Testis (tissue), 2 donors: ENCODE data around the gene R3HDM2.

Experiments
- POLR2A ChIP-seq: fragments of 450-650 bp; IDR thresholded peaks from one replicate; pipeline ENCODE4 v1.6.1; 2017; ENCODE audit warnings: antibody characterized with exemption, mild to moderate bottlenecking, moderate library complexity
- TF ChIP-seq, protein P1 (sequence below), 3 experiments: fragments of 450-650 bp in 2 of 3; fragments of 200-600 bp in 1 of 3; sonication (generic) in 1 of 3; IDR thresholded peaks; one replicate each; pipeline ENCODE4 v1.5.1; 2016 to 2019; ENCODE audit warnings: antibody characterized with exemption in 3 of 3, mild to moderate bottlenecking in 2 of 3, moderate library complexity in 1 of 3

DNA sequence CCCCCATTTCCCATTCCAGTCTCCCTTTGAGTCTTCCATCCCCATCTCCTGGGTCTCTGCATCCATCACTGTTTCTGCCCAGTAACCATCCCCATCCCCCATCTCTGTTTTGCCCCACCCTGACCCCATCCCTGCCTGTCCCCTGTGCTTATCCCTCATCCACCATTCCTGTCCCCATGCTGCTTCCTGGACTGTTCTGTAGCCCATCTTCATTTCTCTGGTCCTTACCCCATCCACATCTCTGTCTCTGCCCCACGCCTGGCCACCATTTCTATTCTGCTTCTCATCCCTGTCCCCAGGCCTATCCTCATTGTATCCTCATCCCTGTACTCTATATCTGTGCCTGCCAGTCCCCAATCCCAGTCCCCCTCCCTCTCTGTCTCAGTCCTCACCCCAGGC lies 210.1 kb downstream of the R3HDM2 start:
- TF ChIP-seq, protein P1, sequence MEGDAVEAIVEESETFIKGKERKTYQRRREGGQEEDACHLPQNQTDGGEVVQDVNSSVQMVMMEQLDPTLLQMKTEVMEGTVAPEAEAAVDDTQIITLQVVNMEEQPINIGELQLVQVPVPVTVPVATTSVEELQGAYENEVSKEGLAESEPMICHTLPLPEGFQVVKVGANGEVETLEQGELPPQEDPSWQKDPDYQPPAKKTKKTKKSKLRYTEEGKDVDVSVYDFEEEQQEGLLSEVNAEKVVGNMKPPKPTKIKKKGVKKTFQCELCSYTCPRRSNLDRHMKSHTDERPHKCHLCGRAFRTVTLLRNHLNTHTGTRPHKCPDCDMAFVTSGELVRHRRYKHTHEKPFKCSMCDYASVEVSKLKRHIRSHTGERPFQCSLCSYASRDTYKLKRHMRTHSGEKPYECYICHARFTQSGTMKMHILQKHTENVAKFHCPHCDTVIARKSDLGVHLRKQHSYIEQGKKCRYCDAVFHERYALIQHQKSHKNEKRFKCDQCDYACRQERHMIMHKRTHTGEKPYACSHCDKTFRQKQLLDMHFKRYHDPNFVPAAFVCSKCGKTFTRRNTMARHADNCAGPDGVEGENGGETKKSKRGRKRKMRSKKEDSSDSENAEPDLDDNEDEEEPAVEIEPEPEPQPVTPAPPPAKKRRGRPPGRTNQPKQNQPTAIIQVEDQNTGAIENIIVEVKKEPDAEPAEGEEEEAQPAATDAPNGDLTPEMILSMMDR (IDR thresholded peaks at IDR 0.05): no peak
- TF ChIP-seq POLR2A: no peak
